T1000 (cell line): Measurements from ENCODE around the gene ITGA7.

ENCODE experiments used
- DNase-seq: peaks from one replicate; lab custom pipeline; 2025; ENCODE audit warnings: mixed read lengths; lab: John Stamatoyannopoulos, UW

Gene ITGA7

DNA sequence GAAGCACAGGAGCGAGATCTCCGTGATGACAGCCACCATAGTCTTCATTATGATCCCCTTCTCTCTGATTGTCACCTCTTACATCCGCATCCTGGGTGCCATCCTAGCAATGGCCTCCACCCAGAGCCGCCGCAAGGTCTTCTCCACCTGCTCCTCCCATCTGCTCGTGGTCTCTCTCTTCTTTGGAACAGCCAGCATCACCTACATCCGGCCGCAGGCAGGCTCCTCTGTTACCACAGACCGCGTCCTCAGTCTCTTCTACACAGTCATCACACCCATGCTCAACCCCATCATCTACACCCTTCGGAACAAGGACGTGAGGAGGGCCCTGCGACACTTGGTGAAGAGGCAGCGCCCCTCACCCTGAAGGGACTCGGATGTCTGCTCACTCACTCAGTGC is 70.2 kb downstream of the ITGA7 start:
- no peak for DNase-seq

DNA sequence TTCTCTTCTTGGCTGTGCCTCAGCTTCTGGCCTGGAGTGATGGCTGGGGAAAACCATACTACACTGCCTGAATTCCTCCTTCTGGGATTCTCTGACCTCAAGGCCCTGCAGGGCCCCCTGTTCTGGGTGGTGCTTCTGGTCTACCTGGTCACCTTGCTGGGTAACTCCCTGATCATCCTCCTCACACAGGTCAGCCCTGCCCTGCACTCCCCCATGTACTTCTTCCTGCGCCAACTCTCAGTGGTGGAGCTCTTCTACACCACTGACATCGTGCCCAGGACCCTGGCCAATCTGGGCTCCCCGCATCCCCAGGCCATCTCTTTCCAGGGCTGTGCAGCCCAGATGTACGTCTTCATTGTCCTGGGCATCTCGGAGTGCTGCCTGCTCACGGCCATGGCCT is 70.9 kb downstream of the ITGA7 start, which contains the start of gene OR10P1:
TSS of gene OR10P1 (plus strand) at position 40 of the 400 bp plus-strand sequence. CDS start at position 40, 0 bp downstream.
- no peak for DNase-seq

DNA sequence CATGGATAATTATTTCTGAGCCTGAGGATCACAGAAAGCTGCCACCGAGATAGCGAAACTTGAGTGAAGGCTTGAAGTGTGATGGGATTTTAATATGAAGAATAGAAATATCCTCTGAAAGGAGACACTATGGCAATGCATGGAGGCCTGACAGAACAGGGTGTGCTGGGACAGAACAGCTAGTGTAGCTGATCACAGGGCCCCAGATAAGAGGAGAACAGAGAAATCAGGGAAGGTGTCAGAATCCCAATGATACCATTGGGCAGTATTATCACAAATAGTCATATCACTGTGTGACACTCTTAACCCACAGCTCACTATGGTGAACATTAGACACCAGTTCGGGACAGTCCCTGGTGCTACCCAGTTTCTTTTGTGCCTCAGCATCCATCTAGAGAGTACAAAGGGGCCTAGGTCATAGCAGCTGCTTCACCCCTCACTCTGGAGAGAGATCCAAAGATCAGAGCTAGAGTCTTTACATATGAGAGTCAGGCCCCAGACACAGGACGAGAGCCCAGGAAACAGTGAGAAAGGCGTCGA is 71.5 kb downstream of the ITGA7 start:
- no peak for DNase-seq
